ENCODE data around the gene WDR3.

Gene WDR3

GRCh38 chr1:117981455-117982192 lies 52.1 kb downstream of the WDR3 start:
- no peak for DNase-seq (ENCODE audit: low read depth)
- TF ChIP-seq, protein P1, sequence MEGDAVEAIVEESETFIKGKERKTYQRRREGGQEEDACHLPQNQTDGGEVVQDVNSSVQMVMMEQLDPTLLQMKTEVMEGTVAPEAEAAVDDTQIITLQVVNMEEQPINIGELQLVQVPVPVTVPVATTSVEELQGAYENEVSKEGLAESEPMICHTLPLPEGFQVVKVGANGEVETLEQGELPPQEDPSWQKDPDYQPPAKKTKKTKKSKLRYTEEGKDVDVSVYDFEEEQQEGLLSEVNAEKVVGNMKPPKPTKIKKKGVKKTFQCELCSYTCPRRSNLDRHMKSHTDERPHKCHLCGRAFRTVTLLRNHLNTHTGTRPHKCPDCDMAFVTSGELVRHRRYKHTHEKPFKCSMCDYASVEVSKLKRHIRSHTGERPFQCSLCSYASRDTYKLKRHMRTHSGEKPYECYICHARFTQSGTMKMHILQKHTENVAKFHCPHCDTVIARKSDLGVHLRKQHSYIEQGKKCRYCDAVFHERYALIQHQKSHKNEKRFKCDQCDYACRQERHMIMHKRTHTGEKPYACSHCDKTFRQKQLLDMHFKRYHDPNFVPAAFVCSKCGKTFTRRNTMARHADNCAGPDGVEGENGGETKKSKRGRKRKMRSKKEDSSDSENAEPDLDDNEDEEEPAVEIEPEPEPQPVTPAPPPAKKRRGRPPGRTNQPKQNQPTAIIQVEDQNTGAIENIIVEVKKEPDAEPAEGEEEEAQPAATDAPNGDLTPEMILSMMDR (IDR thresholded peaks at IDR 0.05; ENCODE audit: low read depth, low read length, missing control alignments) = no peak
- H3K4me3 ChIP-seq (ENCODE audit: low read depth, low read length) = no peak overlapping the region
- in situ Hi-C loops (cut with HindIII; ENCODE audit: low sequenced_read_pairs) = no loop called here

DNA sequence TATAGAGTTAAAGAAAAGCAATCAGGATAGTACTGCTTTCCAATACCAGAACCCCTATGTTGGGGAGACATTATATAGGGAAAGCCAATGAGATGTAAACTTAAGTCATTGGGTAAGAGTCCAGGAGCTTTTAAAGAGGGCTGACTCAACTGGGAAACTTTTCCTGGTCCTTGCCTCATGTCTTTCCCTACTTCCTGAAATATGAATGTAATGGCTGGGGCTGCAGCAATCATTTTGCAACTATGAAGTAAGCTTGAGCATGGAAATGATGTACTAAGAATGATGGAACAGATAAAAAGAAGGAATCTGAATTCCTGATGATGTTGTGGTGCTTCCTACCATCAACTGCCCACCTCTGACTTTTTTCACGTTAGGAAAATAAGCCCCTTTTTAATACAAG lies 55.7 kb downstream of the WDR3 start:
- in situ Hi-C loops (cut with HindIII; ENCODE audit: low sequenced_read_pairs) = no loop called here
- H3K4me3 ChIP-seq (ENCODE audit: low read depth, low read length) = no peak overlapping the region
- TF ChIP-seq, protein P1 (IDR thresholded peaks at IDR 0.05; ENCODE audit: low read depth, low read length, missing control alignments) = no peak
- no peak for DNase-seq (ENCODE audit: low read depth)

DNA sequence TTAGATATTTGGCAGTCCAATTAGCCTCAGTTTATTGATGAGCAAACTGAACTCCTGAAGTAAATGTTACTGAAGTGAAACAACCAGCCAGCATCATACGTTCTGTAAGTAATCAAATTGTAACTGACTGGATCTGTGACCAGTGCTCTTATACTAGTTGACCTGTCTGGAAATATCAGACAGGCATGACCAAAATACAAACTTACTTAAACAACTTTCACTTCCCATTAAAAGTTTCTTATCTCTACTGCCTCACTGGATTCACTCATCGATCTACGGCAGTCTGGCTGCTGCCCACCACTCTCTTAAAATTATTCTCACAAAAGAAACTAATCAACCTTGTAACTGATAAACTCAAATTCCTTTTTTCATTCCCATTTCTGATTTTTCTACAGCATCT lies 56.4 kb downstream of the WDR3 start:
- no peak for DNase-seq (ENCODE audit: low read depth)
- H3K4me3 ChIP-seq (ENCODE audit: low read depth, low read length) = no peak overlapping the region
- TF ChIP-seq, protein P1 (IDR thresholded peaks at IDR 0.05; ENCODE audit: low read depth, low read length, missing control alignments) = no peak
- in situ Hi-C loops (cut with HindIII; ENCODE audit: low sequenced_read_pairs) = no loop called here

DNA sequence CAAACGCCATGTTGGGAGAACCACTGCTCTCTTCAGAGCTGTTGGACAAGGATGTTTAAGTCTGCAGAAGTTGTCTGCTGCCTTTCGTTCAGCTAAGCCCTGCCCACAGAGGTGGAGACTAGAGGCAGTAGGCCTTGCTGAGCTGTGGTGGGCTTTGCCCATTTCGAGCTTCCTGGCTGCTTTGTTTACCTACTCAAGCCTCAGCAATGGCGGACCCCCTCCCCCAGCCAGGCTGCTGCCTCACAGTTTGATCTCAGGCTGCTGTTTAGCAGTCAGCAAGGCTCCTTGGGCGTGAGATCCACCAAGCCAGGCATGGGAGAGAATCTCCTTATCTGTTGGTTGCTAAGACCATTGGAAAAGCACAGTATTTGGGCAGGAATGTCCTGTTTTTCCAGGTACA lies 74.8 kb downstream of the WDR3 start:
- TF ChIP-seq, protein P1 (IDR thresholded peaks at IDR 0.05; ENCODE audit: low read depth, low read length, missing control alignments) = no peak
- DNase-seq (ENCODE audit: low read depth) = no peak
- in situ Hi-C loops (cut with HindIII; ENCODE audit: low sequenced_read_pairs) = no loop called here
- no peak overlapping the region for H3K4me3 ChIP-seq (ENCODE audit: low read depth, low read length)

- H3K4me3 ChIP-seq (ENCODE audit: low read depth, low read length) = no peak overlapping the region
- TF ChIP-seq, protein P1 (IDR thresholded peaks at IDR 0.05; ENCODE audit: low read depth, low read length, missing control alignments) = no peak
- in situ Hi-C loops (cut with HindIII; ENCODE audit: low sequenced_read_pairs) = no loop called here
- DNase-seq (ENCODE audit: low read depth) = no peak
Observed at GRCh38 chr1:118007391-118007790, 77.9 kb downstream of the WDR3 start.

GRCh38 chr1:118008011-118008410 lies 78.5 kb downstream of the WDR3 start:
- H3K4me3 ChIP-seq (ENCODE audit: low read depth, low read length) = no peak overlapping the region
- in situ Hi-C loops (cut with HindIII; ENCODE audit: low sequenced_read_pairs) = no loop called here
- no peak for DNase-seq (ENCODE audit: low read depth)
- TF ChIP-seq, protein P1 (IDR thresholded peaks at IDR 0.05; ENCODE audit: low read depth, low read length, missing control alignments) = no peak

Measured in astrocyte of the cerebellum (primary cell).